ACC112 (cell line): Measurements from ENCODE around the gene TEPSIN.

Experiments used
- H2AFZ ChIP-seq: fragments of 200-600 bp; sonication (generic); one replicate; pipeline ENCODE4 v1.6.0; 2017; ENCODE audit warnings: antibody characterized with exemption, low read length; ENCODE audit not compliant: unreplicated experiment
- H3K27ac ChIP-seq: fragments of 200-600 bp; sonication (generic); 2 replicates; pipeline ENCODE4 v1.5.1; 2014; ENCODE audit warnings: low read depth, mild to moderate bottlenecking, antibody characterized with exemption, low read length, moderate library complexity
- H3K27me3 ChIP-seq: fragments of 200-600 bp; sonication (generic); 2 replicates; pipeline ENCODE4 v1.6.1; 2014; ENCODE audit warnings: mild to moderate bottlenecking, antibody characterized with exemption, low read length, moderate library complexity, mixed read lengths; ENCODE audit not compliant: insufficient read depth
- H3K36me3 ChIP-seq: fragments of 200-600 bp; sonication (generic); 2 replicates; pipeline ENCODE4 v1.6.1; 2016; ENCODE audit warnings: mild to moderate bottlenecking, antibody characterized with exemption, low read length, moderate library complexity, mixed read lengths; ENCODE audit not compliant: insufficient read depth
- H3K4me1 ChIP-seq: fragments of 200-600 bp; sonication (generic); one replicate; pipeline ENCODE4 v1.6.1; 2016; ENCODE audit warnings: low read length, mixed read lengths; ENCODE audit not compliant: insufficient read depth, unreplicated experiment, control insufficient read depth
- H3K4me3 ChIP-seq: fragments of 200-600 bp; sonication (generic); 2 replicates; pipeline ENCODE4 v1.5.1; 2014; ENCODE audit warnings: mild to moderate bottlenecking, low read depth, low read length
- H3K79me2 ChIP-seq: fragments of 200-600 bp; sonication (generic); one replicate; pipeline ENCODE4 v1.6.0; 2016; ENCODE audit warnings: low read length; ENCODE audit not compliant: control insufficient read depth, unreplicated experiment, insufficient read depth

TEPSIN gene

GRCh38 chr17:81267390-81268067 is 28.7 kb upstream of the TEPSIN start:
- Histone ChIP-seq H3K4me1 (no peaks in the 10 kb centered on the region), H3K27ac (no peak overlapping the region), H2AFZ (no peak overlapping the region), H3K36me3 (peaks cover 11% of the 10 kb centered on the region), H3K27me3 (no peaks in the 10 kb centered on the region), H3K4me3 (no peak overlapping the region), H3K79me2 (no peaks in the 10 kb centered on the region)

- Histone ChIP-seq H3K4me1 (no peaks in the 10 kb centered on the region), H3K36me3 (peaks cover 11% of the 10 kb centered on the region), H3K27ac (no peak overlapping the region), H3K27me3 (no peaks in the 10 kb centered on the region), H3K4me3 (no peak overlapping the region), H3K79me2 (no peaks in the 10 kb centered on the region), H2AFZ (no peak overlapping the region)
These were observed 26.7 kb upstream of the TEPSIN start for GRCh38 chr17:81265576-81265975.

GRCh38 chr17:81264640-81265039 is 25.8 kb upstream of the TEPSIN start:
- Histone ChIP-seq H3K4me3 (no peak overlapping the region), H3K27me3 (no peaks in the 10 kb centered on the region), H3K36me3 (peaks cover 11% of the 10 kb centered on the region), H3K79me2 (no peaks in the 10 kb centered on the region), H3K27ac (no peak overlapping the region), H2AFZ (no peak overlapping the region), H3K4me1 (no peaks in the 10 kb centered on the region)

- Histone ChIP-seq H3K27me3 (no peaks in the 10 kb centered on the region), H3K27ac (no peak overlapping the region), H2AFZ (no peak overlapping the region), H3K4me1 (no peaks in the 10 kb centered on the region), H3K4me3 (no peak overlapping the region), H3K79me2 (no peaks in the 10 kb centered on the region), H3K36me3 (0 out of 2 replicates have a peak, but pooled peaks cover 2% of the 10 kb centered on the region)
These were observed 24.7 kb upstream of the TEPSIN start for GRCh38 chr17:81263371-81264181.

GRCh38 chr17:81261582-81262336 is 22.9 kb upstream of the TEPSIN start:
- H3K4me3 ChIP-seq: no peak overlapping the region
- no peaks in the 10 kb centered on the region for H3K27me3 ChIP-seq
- H3K36me3 ChIP-seq: no peaks in the 10 kb centered on the region
- no peaks in the 10 kb centered on the region for H3K79me2 ChIP-seq
- H3K4me1 ChIP-seq: peaks cover 3% of the 10 kb centered on the region
- no peak overlapping the region for H2AFZ ChIP-seq
- H3K27ac ChIP-seq: no peak overlapping the region

GRCh38 chr17:81261096-81261495 is 22.2 kb upstream of the TEPSIN start:
- Histone ChIP-seq H3K27me3 (no peaks in the 10 kb centered on the region), H3K36me3 (no peaks in the 10 kb centered on the region), H3K79me2 (no peaks in the 10 kb centered on the region), H3K4me1 (peaks cover 8% of the 10 kb centered on the region), H3K4me3 (no peak overlapping the region), H2AFZ (no peak overlapping the region), H3K27ac (no peak overlapping the region)

- no peak overlapping the region for H3K27ac ChIP-seq
- no peak overlapping the region for H2AFZ ChIP-seq
- H3K27me3 ChIP-seq: no peaks in the 10 kb centered on the region
- H3K4me3 ChIP-seq: no peak overlapping the region
- H3K4me1 ChIP-seq: peaks cover 9% of the 10 kb centered on the region
- H3K36me3 ChIP-seq: no peaks in the 10 kb centered on the region
- H3K79me2 ChIP-seq: no peaks in the 10 kb centered on the region
These were observed 21.8 kb upstream of the TEPSIN start for GRCh38 chr17:81260641-81261040.

- Histone ChIP-seq H3K36me3 (no peaks in the 10 kb centered on the region), H3K4me3 (no peak overlapping the region), H3K27ac (no peak overlapping the region), H3K4me1 (peaks cover 9% of the 10 kb centered on the region), H2AFZ (no peak overlapping the region), H3K79me2 (no peaks in the 10 kb centered on the region), H3K27me3 (no peaks in the 10 kb centered on the region)
These were observed 21.3 kb upstream of the TEPSIN start for GRCh38 chr17:81260171-81260570.

- H3K4me3 ChIP-seq: no peak overlapping the region
- no peaks in the 10 kb centered on the region for H3K79me2 ChIP-seq
- no peak overlapping the region for H2AFZ ChIP-seq
- H3K27ac ChIP-seq: no peak overlapping the region
- H3K27me3 ChIP-seq: no peaks in the 10 kb centered on the region
- H3K4me1 ChIP-seq: peaks cover 9% of the 10 kb centered on the region
- no peaks in the 10 kb centered on the region for H3K36me3 ChIP-seq
These were observed 20.3 kb upstream of the TEPSIN start for GRCh38 chr17:81259058-81259605.

GRCh38 chr17:81258292-81258691 is 19.4 kb upstream of the TEPSIN start:
- Histone ChIP-seq H3K27ac (no peak overlapping the region), H3K36me3 (no peaks in the 10 kb centered on the region), H3K27me3 (no peaks in the 10 kb centered on the region)

More at GRCh38 chr17:81258292-81258691, 19.4 kb upstream of the TEPSIN start:
- Histone ChIP-seq H2AFZ (no peak overlapping the region), H3K79me2 (no peaks in the 10 kb centered on the region), H3K4me3 (no peak overlapping the region), H3K4me1 (peaks cover 9% of the 10 kb centered on the region)
